Activated naive CD4-positive, alpha-beta T cell treated with anti-CD3 and anti-CD28 coated beads, Interleukin-2, amount 10 ng/mL, durations not matched to agents 7 days and 5 days (primary cell): Measurements from ENCODE around the gene TMEM80.
A peak's percentile ranks its signal among the peaks of the same experiment; 100 is the strongest.
"Not testable (repeated sequence)": the region's sequence is repeated elsewhere in the genome, so short reads cannot be mapped to it uniquely, and the experiment has no call there.

Experiments used
- CTCF ChIA-PET: fragments of 350-600 bp; sonication (Branson Sonifier 250); formaldehyde crosslinking; loops from one replicate; lab custom pipeline; 2021; ENCODE audit warnings: antibody characterized with exemption; lab: Charles Lee
- DNase-seq: peaks from one replicate; pipeline ENCODE4 v3.0.0-alpha.2; 2020
- H3K27ac Mint-ChIP-seq: one replicate; pipeline ENCODE4 v1.8.0; 2021; ENCODE audit warnings: mild to moderate bottlenecking, moderate library complexity, mixed read lengths
- H3K27me3 Mint-ChIP-seq: one replicate; pipeline ENCODE4 v1.8.0; 2021; ENCODE audit warnings: mild to moderate bottlenecking, mixed read lengths
- H3K36me3 Mint-ChIP-seq: one replicate; pipeline ENCODE4 v1.8.0; 2021; ENCODE audit warnings: mixed read lengths
- H3K4me1 Mint-ChIP-seq: one replicate; pipeline ENCODE4 v1.8.0; 2021; ENCODE audit warnings: mixed read lengths
- H3K4me3 Mint-ChIP-seq: one replicate; pipeline ENCODE4 v1.8.0; 2021; ENCODE audit warnings: mild to moderate bottlenecking, moderate library complexity, mixed read lengths
- H3K9me3 Mint-ChIP-seq: one replicate; pipeline ENCODE4 v1.8.0; 2021; ENCODE audit warnings: mixed read lengths

TMEM80 gene

GRCh38 chr11:737899-738298 is 42.3 kb downstream of the TMEM80 start:
- Mint-ChIP-seq H3K4me1 (peaks cover 24% of the 10 kb centered on the region), H3K27ac (peak overlapping the region; percentile 80), H3K4me3 (peak overlapping the region; percentile 65), H3K27me3 (peaks cover 43% of the 10 kb centered on the region)
- CTCF ChIA-PET = interaction anchor here (1.6 to 1.8 kb wide), 3 partner anchors 9 to 12 kb away, joined by 3 to 9 read pairs (median 4); partner anchors contain the start of gene TALDO1
- peak; percentile 46 for DNase-seq
- H3K36me3 Mint-ChIP-seq, H3K9me3 Mint-ChIP-seq: not testable (repeated sequence)

DNA sequence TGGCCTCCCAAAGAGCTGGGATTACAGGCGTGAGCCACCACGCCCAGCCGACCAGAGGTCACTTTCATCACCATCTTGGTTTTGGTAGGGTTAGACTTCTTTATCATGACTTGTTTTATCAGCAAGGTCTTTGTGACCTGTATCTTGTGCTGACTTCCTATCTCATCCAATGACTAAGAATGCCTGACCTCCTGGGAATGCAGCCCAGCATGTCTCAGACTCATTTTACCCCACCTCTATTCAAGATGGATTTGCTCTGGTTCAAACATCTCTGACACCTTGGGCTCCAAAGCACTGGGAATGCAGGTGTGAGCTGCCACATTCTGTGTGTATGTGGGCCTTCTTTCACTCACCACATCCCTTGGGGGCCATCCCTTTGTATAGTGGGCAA is 46.5 kb downstream of the TMEM80 start:
- CTCF ChIA-PET = no interaction called here

DNA sequence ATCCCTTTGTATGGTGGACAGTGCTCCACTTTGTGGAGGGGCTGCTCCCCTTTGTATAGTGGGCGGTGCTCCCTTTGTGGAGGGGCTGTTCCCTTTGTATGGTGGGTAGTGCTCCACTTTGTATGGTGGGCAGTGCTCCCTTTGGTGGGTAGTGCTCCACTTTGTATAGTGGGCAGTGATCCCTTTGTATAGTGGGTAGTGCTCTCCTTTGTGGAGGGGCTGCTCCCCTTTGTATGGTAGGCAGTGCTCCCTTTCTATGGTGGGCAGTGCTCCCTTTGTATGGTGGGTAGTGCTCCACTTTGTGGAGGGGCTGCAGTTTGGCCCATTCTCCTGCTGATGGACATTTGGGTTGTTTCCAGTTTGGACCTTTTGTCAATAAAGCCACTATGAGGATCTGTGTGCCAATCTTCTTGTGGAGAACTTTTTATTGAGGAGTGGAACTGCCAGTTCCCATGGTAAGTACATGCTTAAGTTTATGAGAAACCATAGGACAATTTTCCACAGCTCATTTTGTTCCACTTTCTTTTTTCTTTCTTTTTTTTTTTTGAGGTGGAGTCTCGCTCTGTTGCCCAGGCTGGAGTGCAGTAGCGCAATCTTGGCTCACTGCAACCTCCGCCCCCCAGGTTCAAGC is 47.1 kb downstream of the TMEM80 start:
- Mint-ChIP-seq H3K27ac (no peak overlapping the region), H3K9me3 (no peaks in the 10 kb centered on the region), H3K27me3 (peaks cover 29% of the 10 kb centered on the region), H3K4me1 (peaks cover 17% of the 10 kb centered on the region), H3K4me3 (no peak overlapping the region), H3K36me3 (no peaks in the 10 kb centered on the region)
- DNase-seq = no peak
- CTCF ChIA-PET = interaction anchor here (1.3 kb wide), 1 partner anchor 17 kb away, joined by 3 read pairs; no protein-coding TSS in a partner anchor

More for the DNA sequence above, 46.5 kb downstream of the TMEM80 start:
- Mint-ChIP-seq H3K9me3 (no peaks in the 10 kb centered on the region), H3K27ac (no peak overlapping the region), H3K27me3 (peaks cover 34% of the 10 kb centered on the region), H3K4me3 (no peak overlapping the region), H3K36me3 (no peaks in the 10 kb centered on the region), H3K4me1 (peaks cover 22% of the 10 kb centered on the region)
- DNase-seq = no peak

DNA sequence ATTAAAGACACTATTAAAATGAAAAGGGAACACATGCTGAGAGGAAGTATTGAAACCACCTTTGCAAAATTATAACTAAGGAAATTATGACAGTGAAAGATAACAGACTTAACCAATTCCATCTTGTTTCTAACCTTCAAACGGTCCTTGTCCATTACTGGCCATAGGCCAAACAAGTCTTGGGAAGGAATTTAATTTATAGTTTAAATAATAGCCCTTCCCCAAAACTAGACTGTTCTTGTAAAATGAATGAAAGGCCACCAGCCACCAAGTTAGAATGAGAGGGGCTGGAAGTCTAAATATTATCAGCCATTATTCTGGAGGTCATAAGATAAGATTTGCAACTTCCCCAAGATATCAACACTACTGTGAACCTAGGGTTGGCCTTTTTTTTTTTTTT is 49.8 kb downstream of the TMEM80 start:
- H3K4me1 Mint-ChIP-seq = peaks cover 20% of the 10 kb centered on the region
- no peaks in the 10 kb centered on the region for H3K9me3 Mint-ChIP-seq
- H3K27me3 Mint-ChIP-seq = peaks cover 7% of the 10 kb centered on the region
- H3K36me3 Mint-ChIP-seq = peaks cover 5% of the 10 kb centered on the region
- H3K27ac Mint-ChIP-seq = no peak overlapping the region
- DNase-seq = no peak
- CTCF ChIA-PET = no interaction called here
- no peak overlapping the region for H3K4me3 Mint-ChIP-seq

DNA sequence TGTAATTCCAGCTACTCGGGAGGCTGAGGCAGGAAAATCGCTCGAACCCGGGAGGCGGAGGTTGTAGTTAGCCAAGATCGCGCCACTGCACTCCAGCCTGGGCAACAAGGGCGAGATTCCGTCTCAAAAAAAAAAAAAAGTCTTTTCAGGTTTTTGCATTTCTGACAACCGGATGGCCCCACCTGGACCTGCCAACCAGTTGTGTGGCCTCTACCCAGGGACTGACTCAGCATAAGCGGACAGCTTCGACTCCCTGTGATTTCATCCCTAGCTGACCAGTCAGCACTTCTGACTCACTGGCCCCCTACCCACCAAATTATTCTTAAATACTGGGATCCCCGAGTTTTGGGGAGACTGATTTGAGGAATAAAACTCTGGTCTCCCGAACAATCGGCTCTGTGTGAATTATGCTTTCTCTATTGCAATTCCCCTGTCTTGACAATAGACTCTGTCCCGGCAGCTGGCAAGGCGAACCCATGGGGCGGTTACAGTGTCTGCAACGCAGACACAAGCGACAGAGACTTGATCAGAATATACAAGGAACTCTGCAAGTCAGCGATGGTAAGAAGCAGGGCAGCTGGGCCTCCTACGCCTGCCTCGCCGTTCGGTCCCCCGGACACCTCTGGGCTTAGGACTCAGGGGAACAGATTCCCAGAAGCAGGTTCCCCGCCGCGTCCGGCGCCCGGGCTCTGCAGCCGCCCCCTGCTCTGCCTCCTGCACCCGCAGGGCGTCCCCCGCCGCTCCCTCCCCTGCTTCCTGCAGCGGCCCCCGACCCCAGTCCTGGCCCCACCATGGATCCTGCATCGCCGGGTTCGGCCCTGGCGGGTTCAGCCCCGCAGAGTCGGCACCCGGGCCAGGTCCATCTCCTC is 50.9 kb downstream of the TMEM80 start:
- peaks cover 20% of the 10 kb centered on the region for H3K4me1 Mint-ChIP-seq
- H3K27me3 Mint-ChIP-seq = no peaks in the 10 kb centered on the region
- peak overlapping the region; percentile 88 for H3K4me3 Mint-ChIP-seq
- H3K36me3 Mint-ChIP-seq = peaks cover 7% of the 10 kb centered on the region
- peak overlapping the region; percentile 89 for H3K27ac Mint-ChIP-seq
- peak; percentile 66 for DNase-seq
- no peaks in the 10 kb centered on the region for H3K9me3 Mint-ChIP-seq
- CTCF ChIA-PET = interaction anchor here (1.0 to 1.2 kb wide), 2 partner anchors 9 to 19 kb away, joined by 3 to 4 read pairs; no protein-coding TSS in a partner anchor

DNA sequence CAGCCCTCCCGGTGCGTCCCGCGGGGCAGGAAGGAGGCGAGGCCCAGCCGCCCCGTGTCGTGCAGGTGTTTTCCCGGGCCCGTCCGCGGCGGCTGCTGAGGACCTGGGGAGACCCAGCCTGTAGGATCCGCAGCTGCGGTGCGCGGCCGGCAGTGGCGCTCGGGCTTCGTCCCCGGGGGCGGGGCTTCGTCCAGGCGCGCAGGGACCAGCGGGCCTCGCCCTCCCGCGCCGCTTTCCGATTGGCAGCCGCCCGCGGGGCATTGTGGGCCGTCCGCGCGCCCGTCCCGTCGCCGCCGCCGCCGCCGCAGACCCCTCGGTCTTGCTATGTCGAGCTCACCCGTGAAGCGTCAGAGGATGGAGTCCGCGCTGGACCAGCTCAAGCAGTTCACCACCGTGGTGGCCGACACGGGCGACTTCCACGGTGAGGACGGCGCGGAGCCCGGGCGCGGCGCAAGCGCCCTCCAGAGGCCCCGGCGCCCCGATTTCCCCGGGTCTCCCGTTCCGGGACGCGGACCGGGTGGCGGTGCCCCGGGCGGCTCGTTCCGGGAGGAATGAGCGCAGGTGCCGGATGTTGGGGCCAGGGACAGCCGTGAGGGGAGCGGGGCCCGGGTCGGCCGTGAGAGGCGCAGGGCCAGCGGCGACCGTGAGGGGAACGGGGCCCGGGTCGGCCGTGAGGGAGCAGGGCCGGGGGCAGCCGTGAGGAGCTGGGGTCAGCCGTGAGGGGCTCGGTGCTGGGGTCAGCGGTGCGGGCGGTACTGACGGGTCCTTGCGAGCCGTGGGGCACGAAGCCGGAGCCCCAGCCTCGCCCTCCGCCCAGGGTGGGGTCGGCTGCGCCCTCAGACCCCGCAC is 51.8 kb downstream of the TMEM80 start, which contains the start of gene TALDO1:
Gene TALDO1, plus strand, starts transcription at position 307 of the 849 bp plus-strand sequence. Its CDS starts 18 bp downstream, at position 325.
- peak within 1 kb of the TSS; percentile 88 for H3K4me3 Mint-ChIP-seq

DNA sequence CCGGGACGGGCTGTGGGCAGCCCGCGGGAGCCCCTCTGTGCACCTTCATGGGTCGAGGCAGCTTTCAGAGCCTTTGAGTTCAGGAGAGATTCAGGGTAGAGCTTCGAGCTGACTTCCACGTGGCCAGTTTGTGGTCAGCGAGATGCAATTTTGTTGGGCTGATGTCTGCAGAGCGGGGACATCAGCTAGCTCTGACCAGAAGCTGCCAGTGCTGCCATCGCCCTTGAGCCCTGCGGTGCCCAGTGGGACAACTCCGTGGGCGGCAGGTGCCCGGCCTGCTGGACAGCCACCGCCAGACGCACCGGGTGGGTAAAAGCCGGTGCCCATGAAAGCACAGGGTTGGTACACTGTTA is 52.4 kb downstream of the TMEM80 start:
- CTCF ChIA-PET = interaction anchor here (0.7 to 1.0 kb wide), 2 partner anchors 9 to 21 kb away, joined by 3 to 4 read pairs; no protein-coding TSS in a partner anchor
- H3K4me1 Mint-ChIP-seq = peaks cover 21% of the 10 kb centered on the region
- DNase-seq = peak; percentile 33
- H3K27me3 Mint-ChIP-seq = no peaks in the 10 kb centered on the region
- no peaks in the 10 kb centered on the region for H3K9me3 Mint-ChIP-seq
- peaks cover 12% of the 10 kb centered on the region for H3K36me3 Mint-ChIP-seq
- peak overlapping the region; percentile 88 for H3K4me3 Mint-ChIP-seq
- H3K27ac Mint-ChIP-seq = peak overlapping the region; percentile 89

More for the DNA sequence above, 51.8 kb downstream of the TMEM80 start, which contains the start of gene TALDO1:
- DNase-seq = peak; percentile 91
- Mint-ChIP-seq H3K27me3 (no peaks in the 10 kb centered on the region), H3K9me3 (no peaks in the 10 kb centered on the region), H3K4me1 (peaks cover 21% of the 10 kb centered on the region), H3K36me3 (peaks cover 9% of the 10 kb centered on the region), H3K27ac (peak within 1 kb of the TSS; percentile 89)
- CTCF ChIA-PET = interaction anchor here (0.7 to 1.2 kb wide), 3 partner anchors 10 to 20 kb away, joined by 3 to 4 read pairs (median 4); no protein-coding TSS in a partner anchor

- H3K27me3 Mint-ChIP-seq = no peaks in the 10 kb centered on the region
- peaks cover 12% of the 10 kb centered on the region for H3K36me3 Mint-ChIP-seq
- DNase-seq = no peak
- CTCF ChIA-PET = no interaction called here
- no peaks in the 10 kb centered on the region for H3K9me3 Mint-ChIP-seq
- H3K4me3 Mint-ChIP-seq = peak overlapping the region; percentile 60
- H3K27ac Mint-ChIP-seq = peak overlapping the region; percentile 70
- peaks cover 21% of the 10 kb centered on the region for H3K4me1 Mint-ChIP-seq
Measured at GRCh38 chr11:749731-750130, 54.1 kb downstream of the TMEM80 start.
